HepG2 (cell line): ENCODE measurements around the gene H6PD. TPM values are rescaled to one million over a fixed set of nuclear protein-coding genes. Genes with fewer than 3 reads are reported as not detected.

Source experiments
- CREB3 ChIP-seq: sonication (generic); formaldehyde crosslinking; IDR thresholded peaks from 2 replicates; pipeline ENCODE4 v1.5.0; 2020; ENCODE audit warnings: missing genetic modification reagents
- HIC2 ChIP-seq: sonication (generic); formaldehyde crosslinking; IDR thresholded peaks from 2 replicates; pipeline ENCODE4 v1.9.0; 2022; ENCODE audit warnings: low read depth, missing genetic modification reagents
- KAT8 ChIP-seq: IDR thresholded peaks from 2 replicates; pipeline ENCODE4 v1.6.1; 2016; ENCODE audit warnings: missing genetic modification reagents, missing compliant biosample characterization
- MXI1 ChIP-seq: IDR thresholded peaks from 3 replicates; pipeline ENCODE4 v1.6.1; 2012; ENCODE audit warnings: low read depth, low read length, inconsistent platforms, borderline replicate concordance
- NFE2 ChIP-seq: sonication (generic); formaldehyde crosslinking; IDR thresholded peaks from 2 replicates; pipeline ENCODE4 v1.4.0; 2020; ENCODE audit warnings: missing genetic modification reagents
- NONO ChIP-seq, 2 experiments: fragments of 450-650 bp in 1 of 2; sonication (generic) in 1 of 2; formaldehyde crosslinking in 1 of 2; IDR thresholded peaks in 1 of 2; conservative IDR thresholded peaks in 1 of 2; 2 replicates each; pipeline versions ENCODE4 v1.6.1 to v1.8.0; 2017 to 2022; ENCODE audit warnings: mild to moderate bottlenecking in 1 of 2, missing genetic modification reagents in 1 of 2, moderate library complexity in 1 of 2
- NR0B2 ChIP-seq: sonication (generic); formaldehyde crosslinking; IDR thresholded peaks from 2 replicates; pipeline ENCODE4 v1.4.0; 2020; ENCODE audit warnings: mild to moderate bottlenecking, missing genetic modification reagents
- RARA ChIP-seq: IDR thresholded peaks from 2 replicates; pipeline ENCODE4 v1.6.1; 2016; ENCODE audit warnings: missing genetic modification reagents, missing compliant biosample characterization
- SIN3A ChIP-seq: IDR thresholded peaks from 2 replicates; pipeline ENCODE4 v1.6.1; 2011; ENCODE audit warnings: low read depth, mild to moderate bottlenecking, control low read depth, low read length, borderline replicate concordance
- SNRNP70 ChIP-seq: fragments of 200-400 bp; formaldehyde crosslinking; IDR thresholded peaks from 2 replicates; pipeline ENCODE4 v1.6.1; 2017; ENCODE audit warnings: mild to moderate bottlenecking, low read depth, low read length, moderate library complexity
- SOX6 ChIP-seq, 2 experiments: fragments of 450-650 bp in 1 of 2; sonication (generic) in 1 of 2; formaldehyde crosslinking in 1 of 2; IDR thresholded peaks; 2 replicates each; pipeline versions ENCODE4 v1.4.0 to v1.6.1; 2017 to 2020; ENCODE audit warnings: antibody characterized with exemption in 1 of 2, mild to moderate bottlenecking in 1 of 2, missing genetic modification reagents in 1 of 2
- THAP9 ChIP-seq: sonication (generic); formaldehyde crosslinking; IDR thresholded peaks from 2 replicates; pipeline ENCODE4; 2020; ENCODE audit warnings: missing genetic modification reagents, mild to moderate bottlenecking, borderline replicate concordance
- ZBTB3 ChIP-seq: sonication (generic); formaldehyde crosslinking; IDR thresholded peaks from 2 replicates; pipeline ENCODE4 v1.4.0; 2020; ENCODE audit warnings: low read depth, mild to moderate bottlenecking, moderate library complexity, missing genetic modification reagents, borderline replicate concordance
- ZFP36L1 ChIP-seq: sonication (generic); formaldehyde crosslinking; IDR thresholded peaks from 2 replicates; pipeline ENCODE4 v1.8.0; 2022; ENCODE audit warnings: mild to moderate bottlenecking, missing genetic modification reagents, moderate library complexity
- ZFP91 ChIP-seq: sonication (generic); formaldehyde crosslinking; IDR thresholded peaks from 2 replicates; pipeline ENCODE4 v1.9.0; 2022; ENCODE audit warnings: missing genetic modification reagents, mild to moderate bottlenecking, borderline replicate concordance
- ZNF234 ChIP-seq: sonication (generic); formaldehyde crosslinking; conservative IDR thresholded peaks from 2 replicates; pipeline ENCODE4 v1.5.1; 2020; ENCODE audit warnings: mild to moderate bottlenecking, missing genetic modification reagents
- ZNF775 ChIP-seq: sonication (generic); formaldehyde crosslinking; IDR thresholded peaks from 2 replicates; pipeline ENCODE4 v1.4.0; 2020; ENCODE audit warnings: missing genetic modification reagents, mild to moderate bottlenecking, moderate library complexity, borderline replicate concordance
- ZSCAN25 ChIP-seq: sonication (generic); formaldehyde crosslinking; IDR thresholded peaks from 2 replicates; pipeline ENCODE4 v1.8.0; 2022; ENCODE audit warnings: mild to moderate bottlenecking, missing genetic modification reagents
- polyA plus RNA-seq, 8 experiments: library from polyadenylated mRNA; depleted of rRNA in 3 of 8; stranded (reverse) in 7 of 8; unstranded in 1 of 8; fragments of >200 nt; fragmentation: Illumina TruSeq in 4 of 8; extraction: Trizol in 4 of 8; gene quantifications; 2 replicates each; pipeline versions ENCODE4 v1.2.1 to v1.2.3, GENCODE V29; 2011 to 2016; ENCODE audit warnings: low read depth in 4 of 8, missing spikeins in 1 of 8, mixed read lengths in 1 of 8; ENCODE audit not compliant: insufficient read depth in 1 of 8
- total RNA-seq, 5 experiments: library from RNA; depleted of rRNA; stranded (reverse); fragments of >200 nt; fragmentation: Illumina TruSeq; extraction: Trizol; gene quantifications; 2 replicates each; pipeline ENCODE4 v1.2.3, GENCODE V29; 2016; ENCODE audit warnings: low read depth in 1 of 5

Gene H6PD
- total and polyA plus RNA-seq, 2 of the 13 experiments (the other 11 are each of a cell fraction or from before 2014, with no cell fraction given) = 9.3 to 14.1 TPM

- TF ChIP-seq SNRNP70 (no peak), THAP9 (CRISPR knock-in tag) (no peak), SIN3A (peak; percentile 47; the same call in 1 of the 2 replicates), KAT8 (CRISPR knock-in tag) (peak; percentile 50; the same call in 1 of the 2 replicates), NONO (IDR thresholded peaks at IDR 0.05) (no peak), NONO (CRISPR knock-in tag; conservative IDR thresholded peaks at IDR 0.05) (0 out of 2 replicates have a peak, but pooled peaks have one; percentile 20), SOX6 (IDR thresholded peaks at IDR 0.05) (no peak), SOX6 (CRISPR knock-in tag; IDR thresholded peaks at IDR 0.05) (peak; percentile 33; the same call in 1 of the 2 replicates), ZFP91 (CRISPR knock-in tag) (peak; percentile 12; the same call in 1 of the 2 replicates), MXI1 (peak; percentile 43; the same call in 1 of the 3 replicates), ZNF234 (CRISPR knock-in tag) (no peak), NR0B2 (no peak), ZSCAN25 (CRISPR knock-in tag) (peak; percentile 25; the same call in 1 of the 2 replicates), HIC2 (CRISPR knock-in tag) (peak; percentile 27; the same call in 1 of the 2 replicates), CREB3 (CRISPR knock-in tag) (no peak), RARA (CRISPR knock-in tag) (peak; percentile 45), NFE2 (CRISPR knock-in tag) (no peak), ZFP36L1 (CRISPR knock-in tag) (0 out of 2 replicates have a peak, but pooled peaks have one; percentile 32), ZNF775 (CRISPR knock-in tag) (no peak), ZBTB3 (CRISPR knock-in tag) (0 out of 2 replicates have a peak, but pooled peaks have one; percentile 25)
These were observed 38.2 kb upstream of the H6PD start (continued) for GRCh38 chr1:9196129-9197040.
